Keratinocyte (primary cell): ENCODE measurements around the gene CELF2. TPM values are rescaled to one million over a fixed set of nuclear protein-coding genes. Genes with fewer than 3 reads are reported as not detected.

Source experiments
- DNase-seq: peaks from one replicate; pipeline ENCODE4 v3.0.0-alpha.2; 2011; ENCODE audit warnings: low read depth, missing footprints, low spot score
- FAIRE-seq: peaks from 2 replicates; lab custom pipeline; 2011; peaks lifted over from hg19 to GRCh38; lab: Jason Lieb, UNC
- H2AFZ ChIP-seq: 2 replicates; pipeline ENCODE4 v1.6.0; 2012; ENCODE audit warnings: low read length, control low read depth, inconsistent platforms; ENCODE audit not compliant: control insufficient read depth
- H3K27ac ChIP-seq: 2 replicates; pipeline ENCODE4 v1.5.1; 2011; ENCODE audit warnings: low read length; ENCODE audit not compliant: control insufficient read depth, insufficient read depth
- H3K27me3 ChIP-seq: 3 replicates; pipeline ENCODE4 v1.6.0; 2011; ENCODE audit warnings: low read length; ENCODE audit not compliant: control insufficient read depth, insufficient read depth; ENCODE audit errors: extremely low read depth
- H3K36me3 ChIP-seq, 2 experiments: 2 replicates in 1 of 2; 3 replicates in 1 of 2; pipeline ENCODE4 v1.5.1; 2011; ENCODE audit warnings: low read length in 2 of 2, mild to moderate bottlenecking in 1 of 2; ENCODE audit not compliant: control insufficient read depth in 2 of 2, insufficient read depth in 2 of 2; ENCODE audit errors: extremely low read depth in 1 of 2
- H3K4me1 ChIP-seq: 3 replicates; pipeline ENCODE4 v1.5.1; 2011; ENCODE audit warnings: low read length; ENCODE audit not compliant: control insufficient read depth, insufficient read depth; ENCODE audit errors: extremely low read depth
- H3K4me2 ChIP-seq: 3 replicates; pipeline ENCODE4 v1.6.0; 2011; ENCODE audit warnings: low read depth, low read length; ENCODE audit not compliant: control insufficient read depth, insufficient read depth; ENCODE audit errors: extremely low read depth
- H3K4me3 ChIP-seq, 3 experiments: fragments of 200-600 bp in 1 of 3; sonication (generic) in 1 of 3; 2 replicates in 2 of 3; 3 replicates in 1 of 3; pipeline ENCODE4 v1.5.1; 2011 to 2016; ENCODE audit warnings: low read length in 3 of 3, mild to moderate bottlenecking in 3 of 3, control low read depth in 2 of 3, inconsistent platforms in 1 of 3, low read depth in 1 of 3, mixed read lengths in 1 of 3, mixed run types in 1 of 3, moderate library complexity in 1 of 3; ENCODE audit not compliant: control insufficient read depth in 2 of 3, insufficient read depth in 2 of 3; ENCODE audit errors: extremely low read depth in 1 of 3
- H3K79me2 ChIP-seq: 2 replicates; pipeline ENCODE4 v1.6.0; 2012; ENCODE audit warnings: low read length; ENCODE audit not compliant: control insufficient read depth, insufficient read depth
- H3K9ac ChIP-seq: 3 replicates; pipeline ENCODE4 v1.6.0; 2011; ENCODE audit warnings: low read length; ENCODE audit not compliant: control insufficient read depth, insufficient read depth; ENCODE audit errors: extremely low read depth
- H3K9me1 ChIP-seq: 3 replicates; pipeline ENCODE4 v1.6.0; 2011; ENCODE audit warnings: low read length; ENCODE audit not compliant: control insufficient read depth, insufficient read depth; ENCODE audit errors: extremely low read depth
- H3K9me3 ChIP-seq: 2 replicates; pipeline ENCODE4 v1.5.1; 2012; ENCODE audit warnings: low read depth, low read length; ENCODE audit not compliant: control insufficient read depth
- H4K20me1 ChIP-seq: 3 replicates; pipeline ENCODE4 v1.6.0; 2011; ENCODE audit warnings: low read length; ENCODE audit not compliant: control insufficient read depth, insufficient read depth; ENCODE audit errors: extremely low read depth
- CTCF ChIP-seq, 3 experiments: IDR thresholded peaks in 1 of 3; conservative IDR thresholded peaks in 1 of 3; optimal IDR thresholded peaks in 1 of 3; 2 replicates in 2 of 3; 3 replicates in 1 of 3; pipeline versions ENCODE3 to v1.5.1; 2011; ENCODE audit warnings: low read length in 3 of 3, mild to moderate bottlenecking in 3 of 3, moderate library complexity in 2 of 3, control low read depth in 1 of 3, inconsistent platforms in 1 of 3; ENCODE audit not compliant: insufficient read depth in 2 of 3; ENCODE audit errors: extremely low read depth in 1 of 3
- EZH2 ChIP-seq: IDR thresholded peaks from one replicate; pipeline ENCODE4 v1.6.1; 2012; ENCODE audit warnings: inconsistent platforms, mild to moderate bottlenecking, low read length, moderate library complexity
- dilution Hi-C: fragments of 300-500 bp; cut with MboI; formaldehyde crosslinking; loops from one replicate; pipeline ENCODE4 v1.7.0; 2020; ENCODE audit warnings: low sequenced_read_pairs; ENCODE audit not compliant: extremely low pct_ligation_motif_present
- polyA plus RNA-seq, 5 experiments: library from polyadenylated mRNA; depleted of rRNA in 3 of 5; stranded (reverse) in 3 of 5; stranded (forward) in 1 of 5; unstranded in 1 of 5; fragments of >200 nt; gene quantifications; 1 replicate in 1 of 5; 2 replicates in 3 of 5; 3 replicates in 1 of 5; pipeline versions ENCODE4 v1.2.1 to v1.2.3, GENCODE V29; 2011 to 2012; ENCODE audit warnings: missing spikeins in 2 of 5, low read depth in 1 of 5, low replicate concordance in 1 of 5

The CELF2 gene
- polyA plus RNA-seq, 1 donor (not counting 4 experiments of a cell fraction or from before 2014, with no cell fraction given) = 9.8 TPM

- dilution Hi-C loops = no loop called here
- H3K4me2 ChIP-seq = no peak overlapping the region
- H3K9me1 ChIP-seq = no peaks in the 10 kb centered on the region
- FAIRE-seq (no peak), DNase-seq (no peak)
- H3K27me3 ChIP-seq = no peaks in the 10 kb centered on the region
- H4K20me1 ChIP-seq = no peaks in the 10 kb centered on the region
- H3K36me3 ChIP-seq = no peaks in the 10 kb centered on the region
- no peaks in the 10 kb centered on the region for H3K4me1 ChIP-seq
- H3K4me3 ChIP-seq = no peak overlapping the region
- no peak for TF ChIP-seq CTCF (optimal IDR thresholded peaks at IDR 0.05 in 1 of 3, IDR thresholded peaks at IDR 0.05 in 1 of 3, conservative IDR thresholded peaks at IDR 0.05 in 1 of 3; ENCODE audit: extremely low read depth in 1 of 3, insufficient read depth in 2 of 3, low read length in 3 of 3)
- TF ChIP-seq EZH2 = no peak
- no peak overlapping the region for H3K9ac ChIP-seq
- no peaks in the 10 kb centered on the region for H3K79me2 ChIP-seq
- no peak overlapping the region for H2AFZ ChIP-seq
- no peaks in the 10 kb centered on the region for H3K9me3 ChIP-seq
- H3K27ac ChIP-seq = no peak overlapping the region
Measured at GRCh38 chr10:11260170-11260569, 242.5 kb downstream of the CELF2 start.

- no peak overlapping the region for H3K4me2 ChIP-seq
- no peaks in the 10 kb centered on the region for H3K79me2 ChIP-seq
- no peak overlapping the region for H2AFZ ChIP-seq
- no peak for TF ChIP-seq EZH2
- no peak for TF ChIP-seq CTCF (optimal IDR thresholded peaks at IDR 0.05 in 1 of 3, IDR thresholded peaks at IDR 0.05 in 1 of 3, conservative IDR thresholded peaks at IDR 0.05 in 1 of 3; ENCODE audit: extremely low read depth in 1 of 3, insufficient read depth in 2 of 3, low read length in 3 of 3)
- H3K36me3 ChIP-seq = no peaks in the 10 kb centered on the region
- H4K20me1 ChIP-seq = no peaks in the 10 kb centered on the region
- no peaks in the 10 kb centered on the region for H3K4me1 ChIP-seq
- H3K4me3 ChIP-seq = no peak overlapping the region
- H3K9me1 ChIP-seq = no peaks in the 10 kb centered on the region
- dilution Hi-C loops = no loop called here
- DNase-seq (no peak), FAIRE-seq (no peak)
- no peaks in the 10 kb centered on the region for H3K27me3 ChIP-seq
- H3K9me3 ChIP-seq = no peaks in the 10 kb centered on the region
- H3K27ac ChIP-seq = no peak overlapping the region
- no peak overlapping the region for H3K9ac ChIP-seq
Measured at GRCh38 chr10:11261143-11261542, 243.5 kb downstream of the CELF2 start.
